HCT116 (cell line): ENCODE measurements around the gene CUX1. TPM values are rescaled to one million over a fixed set of nuclear protein-coding genes. Genes with fewer than 3 reads are reported as not detected.

Source experiments
- ATAC-seq: fragments of 200-7000 bp; cut with Tn5 transposase; 2 replicates; pipeline ENCODE4 v1.9.1; 2020; ENCODE audit warnings: mild to moderate bottlenecking, moderate library complexity
- BruUV-seq: library from RNA; stranded (reverse); fragments of 400-500 nt; replicated peaks from 2 replicates; lab custom pipeline; 2021; lab: Mats Ljungman, UMichigan
- CTCF ChIA-PET: fragments of 300-600 bp; sonication (Branson Sonifier 250); formaldehyde crosslinking; loops from one replicate; lab custom pipeline; 2021; ENCODE audit warnings: antibody characterized with exemption; lab: Charles Lee
- POLR2A ChIA-PET: fragments of 300-600, 350-600 bp; sonication (Branson Sonifier 250); formaldehyde crosslinking; loops from one replicate; lab custom pipeline; 2021; ENCODE audit warnings: antibody characterized with exemption; lab: Charles Lee
- RAD21 ChIA-PET, 2 experiments: fragments of 300-600 bp; sonication (Branson Sonifier 250); formaldehyde crosslinking; loops; one replicate each; lab custom pipeline; 2023; ENCODE audit warnings: low total read pairs in 2 of 2; ENCODE audit not compliant: uncharacterized antibody in 2 of 2, unreplicated experiment in 2 of 2, low non-redundant PET in 1 of 2; lab: Charles Lee
- DNase-seq: peaks from one replicate; pipeline ENCODE4 v3.0.0-alpha.2; 2010; ENCODE audit warnings: low read depth, low spot score
- H2AFZ ChIP-seq: fragments of 200-600 bp; shearing (Covaris generic), sonication (generic); 2 replicates; pipeline ENCODE4 v1.6.1; 2017; ENCODE audit warnings: low read depth, mixed run types, mixed read lengths, antibody characterized with exemption, low read length; ENCODE audit not compliant: poor library complexity, severe bottlenecking
- H3K27ac ChIP-seq: 2 replicates; pipeline ENCODE4 v1.5.1; 2012; ENCODE audit warnings: low read depth, low read length
- H3K27me3 ChIP-seq: fragments of 200-600 bp; sonication (generic); 2 replicates; pipeline ENCODE4 v1.6.1; 2016; ENCODE audit warnings: mixed run types, low read length, mixed read lengths; ENCODE audit not compliant: insufficient read depth
- H3K36me3 ChIP-seq, 2 experiments: fragments of 200-500 bp in 1 of 2; fragments of 200-600 bp in 1 of 2; sonication (Bioruptor generic) in 1 of 2; sonication (generic) in 1 of 2; 2 replicates each; pipeline versions ENCODE4 v1.5.1 to v1.6.1; 2014 to 2016; ENCODE audit warnings: low read length in 2 of 2, inconsistent platforms in 1 of 2, mixed read lengths in 1 of 2, mixed run types in 1 of 2; ENCODE audit not compliant: insufficient read depth in 2 of 2, control insufficient read depth in 1 of 2
- H3K4me1 ChIP-seq, 2 experiments: fragments of 200-600 bp in 1 of 2; sonication (generic) in 1 of 2; 2 replicates each; pipeline versions ENCODE4 v1.5.1 to v1.6.1; 2012 to 2017; ENCODE audit warnings: low read length in 2 of 2, inconsistent platforms in 1 of 2, mild to moderate bottlenecking in 1 of 2, mixed read lengths in 1 of 2, mixed run types in 1 of 2, moderate library complexity in 1 of 2; ENCODE audit not compliant: insufficient read depth in 2 of 2, control insufficient read depth in 1 of 2
- H3K4me2 ChIP-seq: fragments of 200-600 bp; sonication (generic); 2 replicates; pipeline ENCODE4 v1.6.1; 2017; ENCODE audit warnings: mixed run types, low read length, mixed read lengths
- H3K4me3 ChIP-seq, 2 experiments: fragments of 200-600 bp in 1 of 2; sonication (generic) in 1 of 2; replicated peaks in 1 of 2; 2 replicates each; pipeline ENCODE4 v1.5.1; 2011 to 2016; ENCODE audit warnings: low read length in 2 of 2, control low read depth in 1 of 2, low read depth in 1 of 2, mild to moderate bottlenecking in 1 of 2, mixed read lengths in 1 of 2, mixed run types in 1 of 2
- H3K79me2 ChIP-seq: fragments of 200-600 bp; sonication (generic); 2 replicates; pipeline ENCODE4 v1.6.1; 2017; ENCODE audit warnings: mild to moderate bottlenecking, mixed run types, low read length, moderate library complexity, mixed read lengths; ENCODE audit not compliant: insufficient read depth
- H3K9ac ChIP-seq: fragments of 200-600 bp; sonication (generic); 2 replicates; pipeline ENCODE4 v1.6.1; 2016; ENCODE audit warnings: low read length, mixed read lengths
- H3K9me2 ChIP-seq: fragments of 200-600 bp; sonication (generic), shearing (Covaris generic); 2 replicates; pipeline ENCODE4 v1.6.1; 2017; ENCODE audit warnings: mixed run types, mild to moderate bottlenecking, moderate library complexity; ENCODE audit not compliant: insufficient read depth
- H3K9me3 ChIP-seq, 2 experiments: fragments of 200-500 bp in 1 of 2; fragments of 200-600 bp in 1 of 2; sonication (Bioruptor generic) in 1 of 2; sonication (generic) in 1 of 2; 2 replicates each; pipeline ENCODE4 v1.6.1; 2014 to 2017; ENCODE audit warnings: low read length in 2 of 2, mixed read lengths in 2 of 2, inconsistent platforms in 1 of 2, low read depth in 1 of 2, mild to moderate bottlenecking in 1 of 2, mixed run types in 1 of 2, moderate library complexity in 1 of 2; ENCODE audit not compliant: control insufficient read depth in 1 of 2, insufficient read depth in 1 of 2
- H4K20me1 ChIP-seq: fragments of 200-600 bp; sonication (generic), shearing (Covaris generic); 2 replicates; pipeline ENCODE4 v1.6.1; 2017; ENCODE audit warnings: mixed run types, mild to moderate bottlenecking, moderate library complexity; ENCODE audit not compliant: insufficient read depth
- ATF3 ChIP-seq: IDR thresholded peaks from 2 replicates; pipeline ENCODE4 v1.6.1; 2012
- CBX3 ChIP-seq: IDR thresholded peaks from 2 replicates; pipeline ENCODE4 v1.6.1; 2012; ENCODE audit warnings: low read depth
- CTCF ChIP-seq, 3 experiments: fragments of 200-600 bp in 1 of 3; sonication (generic) in 1 of 3; IDR thresholded peaks in 2 of 3; conservative IDR thresholded peaks in 1 of 3; 2 replicates each; pipeline ENCODE4 v1.5.1; 2012 to 2017; ENCODE audit warnings: low read depth in 2 of 3, low read length in 2 of 3, antibody characterized with exemption in 1 of 3, borderline replicate concordance in 1 of 3, control low read depth in 1 of 3, mild to moderate bottlenecking in 1 of 3, mixed read lengths in 1 of 3, mixed run types in 1 of 3, moderate library complexity in 1 of 3; ENCODE audit not compliant: insufficient read depth in 1 of 3
- EGR1 ChIP-seq: IDR thresholded peaks from 2 replicates; pipeline ENCODE4 v1.6.1; 2012; ENCODE audit warnings: low read depth
- ELF1 ChIP-seq: IDR thresholded peaks from 2 replicates; pipeline ENCODE4 v1.6.1; 2012; ENCODE audit warnings: low read depth, borderline replicate concordance
- EZH2 ChIP-seq: fragments of 200-600 bp; sonication (generic); IDR thresholded peaks from 2 replicates; pipeline ENCODE4 v1.6.1; 2017; ENCODE audit warnings: antibody characterized with exemption, mixed run types
- MAX ChIP-seq: IDR thresholded peaks from 2 replicates; pipeline ENCODE4 v1.6.1; 2012
- POLR2AphosphoS5 ChIP-seq: IDR thresholded peaks from 2 replicates; pipeline ENCODE4 v1.6.1; 2011; ENCODE audit warnings: mild to moderate bottlenecking, low read depth, low read length, moderate library complexity
- REST ChIP-seq: IDR thresholded peaks from 2 replicates; pipeline ENCODE4 v1.6.1; 2012; ENCODE audit warnings: low read depth
- SIN3A ChIP-seq: IDR thresholded peaks from 2 replicates; pipeline ENCODE4 v1.6.1; 2012; ENCODE audit warnings: low read depth
- SRF ChIP-seq: IDR thresholded peaks from 2 replicates; pipeline ENCODE4 v1.6.1; 2012; ENCODE audit warnings: low read depth
- ZNF274 ChIP-seq: fragments of 200-500 bp; sonication (Bioruptor generic); IDR thresholded peaks from 2 replicates; pipeline ENCODE4 v1.6.1; 2014; ENCODE audit warnings: mild to moderate bottlenecking, low read depth, low read length, inconsistent platforms
- intact Hi-C: fragments of 100-400 bp; cut with micrococcal nuclease; formaldehyde crosslinking; loops from 2 replicates; pipeline ENCODE4 v1.10.0; 2022
- total RNA-seq: library from RNA; stranded (reverse); gene quantifications from one replicate; pipeline ENCODE4 v1.2.1, GENCODE V29; 2021; ENCODE audit not compliant: unreplicated experiment

Gene CUX1
- total RNA-seq, 1 experiment from 2014 or later = 68.9 TPM

- no peak for TF ChIP-seq CTCF (IDR thresholded peaks at IDR 0.05 in 2 of 3, conservative IDR thresholded peaks at IDR 0.05 in 1 of 3; ENCODE audit: borderline replicate concordance in 1 of 3, insufficient read depth in 1 of 3, low read depth in 2 of 3, low read length in 2 of 3)
- no peak for TF ChIP-seq POLR2AphosphoS5
- no peak for TF ChIP-seq ZNF274
- no peak for TF ChIP-seq ATF3
- no peak for TF ChIP-seq EZH2
- TF ChIP-seq REST = no peak
These were observed 347.7 kb downstream of the CUX1 start (continued) for GRCh38 chr7:102165136-102165535.

- no peak for TF ChIP-seq CBX3
- TF ChIP-seq SIN3A = no peak
- no peak for TF ChIP-seq POLR2AphosphoS5
- no peak for TF ChIP-seq MAX
- TF ChIP-seq SRF = no peak
- no peak for TF ChIP-seq ELF1
- no peak for TF ChIP-seq EGR1
- TF ChIP-seq, all 23 proteins: peak for 0
- ChIA-PET CTCF (no interaction called here), RAD21 (no interaction called here), POLR2A (no interaction called here)
- H2AFZ ChIP-seq = no peak overlapping the region
- no peak overlapping the region for H3K9ac ChIP-seq
- no peaks in the 10 kb centered on the region for H3K9me2 ChIP-seq
- H3K4me1 ChIP-seq = no peaks in the 10 kb centered on the region
- H3K79me2 ChIP-seq = no peaks in the 10 kb centered on the region
- DNase-seq (no peak), ATAC-seq (no peak)
- H3K4me3 ChIP-seq = no peak overlapping the region
- no TSS peak for BruUV-seq
- H3K36me3 ChIP-seq = no peaks in the 10 kb centered on the region
- H3K27ac ChIP-seq = no peak overlapping the region
- no peaks in the 10 kb centered on the region for H3K27me3 ChIP-seq
- H3K9me3 ChIP-seq = no peaks in the 10 kb centered on the region
- intact Hi-C loops = no loop called here
- no peaks in the 10 kb centered on the region for H4K20me1 ChIP-seq
- no peak overlapping the region for H3K4me2 ChIP-seq
These were observed 349.8 kb downstream of the CUX1 start for GRCh38 chr7:102167254-102167653.
